Tibial nerve (tissue), 4 donors: Measurements from ENCODE around the gene MTIF2.

Experiments used
- CTCF ChIP-seq, 5 experiments: fragments of 200-600 bp in 3 of 5; fragments of 450-650 bp in 2 of 5; sonication (generic) in 3 of 5; IDR thresholded peaks; one replicate each; pipeline ENCODE4 v1.5.1; 2016 to 2019; ENCODE audit warnings: antibody characterized with exemption in 5 of 5, mild to moderate bottlenecking in 3 of 5, moderate library complexity in 2 of 5
- EP300 ChIP-seq, 2 donors: sonication (generic); formaldehyde crosslinking; IDR thresholded peaks; one replicate each; pipeline ENCODE4 v1.6.1; 2017; ENCODE audit warnings: antibody characterized with exemption in 2 of 2, mild to moderate bottlenecking in 1 of 2
- POLR2A ChIP-seq, 2 donors: fragments of 450-650 bp; IDR thresholded peaks; one replicate each; pipeline ENCODE4 v1.6.1; 2017; ENCODE audit warnings: antibody characterized with exemption in 2 of 2, mild to moderate bottlenecking in 2 of 2, moderate library complexity in 2 of 2

GRCh38 chr2:55283083-55283482 lies 14.1 kb upstream of the MTIF2 start:
- TF ChIP-seq CTCF (IDR thresholded peaks at IDR 0.05): no peak
- no peak for TF ChIP-seq EP300 (IDR thresholded peaks at IDR 0.05)
- no peak for TF ChIP-seq POLR2A (IDR thresholded peaks at IDR 0.05)
